Sigmoid colon (tissue), 7 donors: ENCODE data around the gene MACROD2. TPM values are rescaled to one million over a fixed set of nuclear protein-coding genes. Genes with fewer than 3 reads are reported as not detected.

Experiments
- DNase-seq: peaks from one replicate; pipeline ENCODE4 v3.0.0-alpha.2; 2019
- H3K27ac ChIP-seq, 4 donors: fragments of 200-600 bp; sonication (generic); one replicate each; pipeline ENCODE4 v1.5.1; 2016 to 2019; ENCODE audit warnings: mild to moderate bottlenecking in 1 of 4
- H3K27me3 ChIP-seq, 3 donors: fragments of 200-600 bp; sonication (generic); one replicate each; pipeline ENCODE4 v1.5.1; 2019; ENCODE audit warnings: mild to moderate bottlenecking in 1 of 3
- H3K36me3 ChIP-seq, 4 donors: fragments of 200-600 bp; sonication (generic); one replicate each; pipeline ENCODE4 v1.5.1; 2016 to 2019
- H3K4me1 ChIP-seq, 4 donors: fragments of 200-600 bp; sonication (generic); one replicate each; pipeline ENCODE4 v1.5.1; 2017 to 2019
- H3K4me3 ChIP-seq, 4 donors: fragments of 200-600 bp; sonication (generic); one replicate each; pipeline ENCODE4 v1.5.1; 2017 to 2019; ENCODE audit warnings: mild to moderate bottlenecking in 2 of 4, moderate library complexity in 1 of 4
- H3K9me3 ChIP-seq, 4 donors: fragments of 200-600 bp in 3 of 4; sonication (generic) in 3 of 4; one replicate each; pipeline versions ENCODE4 v1.5.1 to v1.6.1; 2013 to 2019
- CTCF ChIP-seq, 4 experiments: fragments of 450-650 bp in 3 of 4; fragments of 200-600 bp in 1 of 4; IDR thresholded peaks; one replicate each; pipeline ENCODE4 v1.5.1; 2016 to 2019; ENCODE audit warnings: antibody characterized with exemption in 4 of 4, mild to moderate bottlenecking in 3 of 4, moderate library complexity in 2 of 4
- EP300 ChIP-seq, 4 donors: sonication (generic); formaldehyde crosslinking; IDR thresholded peaks; one replicate each; pipeline ENCODE4 v1.6.1; 2017; ENCODE audit warnings: antibody characterized with exemption in 4 of 4
- POLR2A ChIP-seq, 2 donors: fragments of 450-650 bp; IDR thresholded peaks; one replicate each; pipeline ENCODE4 v1.6.1; 2016; ENCODE audit warnings: antibody characterized with exemption in 2 of 2, mild to moderate bottlenecking in 2 of 2, moderate library complexity in 2 of 2
- POLR2AphosphoS5 ChIP-seq, 4 donors: sonication (generic); formaldehyde crosslinking; IDR thresholded peaks; one replicate each; pipeline ENCODE4 v1.6.1; 2017; ENCODE audit warnings: antibody characterized with exemption in 4 of 4
- WGBS, 2 donors: extraction: QIAGEN DNeasy Blood & Tissue Kit; methylation state at CpG; one replicate each; pipeline ENCODE4 v1.1.7; 2013; 5-methylcytosine and 5-hydroxymethylcytosine counted together
- intact Hi-C: fragments of 100-400 bp; cut with DNase I; formaldehyde crosslinking; loops from one replicate; pipeline ENCODE4 v1.15.1; 2023
- polyA plus RNA-seq, 3 donors: library from polyadenylated mRNA; stranded (reverse); fragments of 200-250 nt; gene quantifications; one replicate each; pipeline ENCODE4 v1.2.3, GENCODE V29; 2013
- total RNA-seq, 4 donors: library from RNA; depleted of rRNA; stranded (reverse); fragments of >200 nt; gene quantifications; one replicate each; pipeline ENCODE4 v1.1.0, GENCODE V29; 2016
- donor health status: healthy with polysubstance abuse.
- donor health status: Bipolar disorder and iron deficiency.
- donor health status: healthy.

MACROD2 gene
- total and polyA plus RNA-seq, 7 donors: 1.2 to 22.4 (median 5.8) TPM

DNA sequence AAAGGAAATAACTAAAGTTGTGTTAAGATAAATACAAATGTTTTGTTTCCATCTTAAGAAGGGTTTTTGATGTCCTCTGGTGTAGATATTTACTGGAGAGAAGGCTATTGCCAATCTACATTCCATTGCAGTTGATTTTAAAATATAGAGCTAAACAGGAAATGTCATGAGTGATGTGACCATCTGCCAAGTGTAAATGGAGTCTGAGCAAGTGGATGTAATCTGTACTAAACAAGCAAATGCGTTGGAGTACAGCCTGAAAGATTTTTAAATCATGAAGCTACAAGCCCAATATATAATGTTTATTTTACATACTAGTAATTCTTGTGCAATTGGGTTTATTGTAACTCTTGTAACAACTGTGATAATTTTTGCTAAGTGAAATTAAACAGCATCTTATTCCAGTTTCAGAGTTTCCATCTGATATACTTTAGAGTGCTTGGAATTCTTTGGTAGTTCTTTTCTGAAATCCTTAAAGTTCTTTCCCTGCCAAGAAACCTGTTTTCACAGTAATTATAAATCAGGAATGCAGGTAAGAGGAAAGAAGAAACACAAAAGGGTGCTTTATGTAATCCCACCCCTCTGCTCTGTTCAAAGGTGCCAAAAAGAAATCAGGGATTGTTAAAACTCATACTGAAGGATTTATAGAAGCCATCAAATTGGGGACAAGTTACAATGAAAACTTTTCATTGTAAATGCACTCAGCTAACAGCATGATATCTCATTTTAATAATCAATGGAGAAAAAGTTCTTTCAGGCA lies 389.3 kb downstream of the MACROD2 start:
- H3K4me1 ChIP-seq: no peaks in the 10 kb centered on the region
- no peak for DNase-seq
- intact Hi-C loops: no loop called here
- no peak overlapping the region for H3K27ac ChIP-seq
- 14 to 32% methylated on average over 1 of the region's 1 CpG for WGBS, 2 donors
- H3K27me3 ChIP-seq: no peaks in the 10 kb centered on the region
- peaks cover 0 to 5% (median 0%) of the 10 kb centered on the region in 4 donors for H3K9me3 ChIP-seq
- TF ChIP-seq POLR2A (IDR thresholded peaks at IDR 0.05): no peak
- TF ChIP-seq POLR2AphosphoS5 (IDR thresholded peaks at IDR 0.05): no peak
- no peak for TF ChIP-seq CTCF (IDR thresholded peaks at IDR 0.05)
- TF ChIP-seq EP300 (IDR thresholded peaks at IDR 0.05): no peak
- no peaks in the 10 kb centered on the region for H3K36me3 ChIP-seq
- H3K4me3 ChIP-seq: no peak overlapping the region

DNA sequence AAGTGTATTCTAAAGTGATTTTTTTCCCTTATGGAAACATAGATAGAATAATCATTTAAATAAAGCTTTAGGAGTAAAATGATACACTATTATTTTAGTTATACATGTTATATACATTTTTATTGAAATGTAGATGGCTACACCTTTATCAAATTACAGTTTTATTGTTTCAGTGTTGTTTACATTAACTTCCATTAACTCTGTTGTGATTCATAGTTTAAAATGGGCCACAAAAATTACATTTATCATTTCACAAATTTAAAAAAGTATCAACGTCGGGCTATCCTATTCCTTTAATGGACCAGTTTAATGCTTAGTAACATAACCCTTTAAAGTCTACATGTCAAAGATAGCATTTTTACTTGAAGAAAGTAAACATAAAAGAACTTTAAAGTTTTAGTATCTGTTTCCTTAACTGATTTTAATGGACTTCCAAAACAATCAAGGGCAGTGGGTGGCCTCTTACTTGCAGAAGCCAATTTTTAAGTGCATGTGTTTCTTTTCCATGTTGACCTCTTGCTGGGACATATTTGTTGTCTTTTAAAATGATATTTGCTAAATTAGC lies 389.9 kb downstream of the MACROD2 start:
- Histone ChIP-seq H3K9me3 (peaks cover 0 to 5% (median 0%) of the 10 kb centered on the region in 4 donors), H3K27me3 (no peaks in the 10 kb centered on the region)
- WGBS, 2 donors: 57 to 70% methylated on average over 2 of the region's 2 CpGs

GRCh38 chr20:14386726-14387125 lies 391.4 kb downstream of the MACROD2 start:
- intact Hi-C loops: no loop called here
- Histone ChIP-seq H3K27ac (no peak overlapping the region), H3K4me1 (no peaks in the 10 kb centered on the region), H3K4me3 (no peak overlapping the region), H3K36me3 (no peaks in the 10 kb centered on the region), H3K9me3 (peaks cover 0 to 5% (median 0%) of the 10 kb centered on the region in 4 donors), H3K27me3 (no peaks in the 10 kb centered on the region)
- no peak for DNase-seq
- WGBS, 2 donors: 93 to 95% methylated on average over 4 of the region's 4 CpGs
- no peak for TF ChIP-seq POLR2AphosphoS5 (IDR thresholded peaks at IDR 0.05)
- TF ChIP-seq CTCF (IDR thresholded peaks at IDR 0.05): no peak
- no peak for TF ChIP-seq EP300 (IDR thresholded peaks at IDR 0.05)
- TF ChIP-seq POLR2A (IDR thresholded peaks at IDR 0.05): no peak

More for the DNA sequence above, 389.9 kb downstream of the MACROD2 start:
- no peak for DNase-seq
- Histone ChIP-seq H3K4me1 (no peaks in the 10 kb centered on the region), H3K27ac (no peak overlapping the region), H3K36me3 (no peaks in the 10 kb centered on the region), H3K4me3 (no peak overlapping the region)
- intact Hi-C loops: no loop called here
- no peak for TF ChIP-seq POLR2AphosphoS5 (IDR thresholded peaks at IDR 0.05)
- no peak for TF ChIP-seq POLR2A (IDR thresholded peaks at IDR 0.05)
- TF ChIP-seq EP300 (IDR thresholded peaks at IDR 0.05): no peak
- TF ChIP-seq CTCF (IDR thresholded peaks at IDR 0.05): no peak

- intact Hi-C loops: no loop called here
- H3K36me3 ChIP-seq: no peaks in the 10 kb centered on the region
- H3K27ac ChIP-seq: no peak overlapping the region
- H3K4me3 ChIP-seq: no peak overlapping the region
- no peak for DNase-seq
- TF ChIP-seq POLR2A (IDR thresholded peaks at IDR 0.05): no peak
- TF ChIP-seq CTCF (IDR thresholded peaks at IDR 0.05): no peak
- no peak for TF ChIP-seq EP300 (IDR thresholded peaks at IDR 0.05)
- TF ChIP-seq POLR2AphosphoS5 (IDR thresholded peaks at IDR 0.05): no peak
- H3K9me3 ChIP-seq: no peaks in the 10 kb centered on the region
- H3K4me1 ChIP-seq: peaks cover 0 to 4% (median 0%) of the 10 kb centered on the region in 4 donors
- H3K27me3 ChIP-seq: no peaks in the 10 kb centered on the region
Measured at GRCh38 chr20:14401479-14402138, 406.3 kb downstream of the MACROD2 start.
